ENCODE data around the gene ERCC4.

ERCC4 gene

DNA sequence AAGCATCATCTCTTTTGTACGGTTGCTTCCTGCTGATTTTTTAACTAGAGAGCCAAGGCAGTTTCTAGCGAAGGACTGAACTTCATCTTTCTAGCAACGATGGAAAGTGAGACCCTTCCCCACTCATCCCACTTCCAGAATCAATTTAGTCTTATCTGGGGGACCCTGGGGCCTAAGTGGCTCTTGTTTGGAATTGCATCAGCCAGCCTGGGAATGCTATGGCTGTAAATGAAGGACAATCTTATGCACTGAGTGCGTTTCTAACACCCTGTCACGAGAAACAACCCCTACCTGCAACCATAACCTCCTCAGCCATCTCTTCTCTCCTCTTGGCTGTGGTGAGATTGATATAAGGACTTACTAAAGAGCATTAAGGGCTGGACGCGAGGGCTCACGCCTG lies 64.8 kb downstream of the ERCC4 start:
- TF ChIP-seq, protein P1, sequence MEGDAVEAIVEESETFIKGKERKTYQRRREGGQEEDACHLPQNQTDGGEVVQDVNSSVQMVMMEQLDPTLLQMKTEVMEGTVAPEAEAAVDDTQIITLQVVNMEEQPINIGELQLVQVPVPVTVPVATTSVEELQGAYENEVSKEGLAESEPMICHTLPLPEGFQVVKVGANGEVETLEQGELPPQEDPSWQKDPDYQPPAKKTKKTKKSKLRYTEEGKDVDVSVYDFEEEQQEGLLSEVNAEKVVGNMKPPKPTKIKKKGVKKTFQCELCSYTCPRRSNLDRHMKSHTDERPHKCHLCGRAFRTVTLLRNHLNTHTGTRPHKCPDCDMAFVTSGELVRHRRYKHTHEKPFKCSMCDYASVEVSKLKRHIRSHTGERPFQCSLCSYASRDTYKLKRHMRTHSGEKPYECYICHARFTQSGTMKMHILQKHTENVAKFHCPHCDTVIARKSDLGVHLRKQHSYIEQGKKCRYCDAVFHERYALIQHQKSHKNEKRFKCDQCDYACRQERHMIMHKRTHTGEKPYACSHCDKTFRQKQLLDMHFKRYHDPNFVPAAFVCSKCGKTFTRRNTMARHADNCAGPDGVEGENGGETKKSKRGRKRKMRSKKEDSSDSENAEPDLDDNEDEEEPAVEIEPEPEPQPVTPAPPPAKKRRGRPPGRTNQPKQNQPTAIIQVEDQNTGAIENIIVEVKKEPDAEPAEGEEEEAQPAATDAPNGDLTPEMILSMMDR (IDR thresholded peaks at IDR 0.05; ENCODE audit: low read depth, low read length) = no peak
- TF ChIP-seq EZH2phosphoT487 (IDR thresholded peaks at IDR 0.05; ENCODE audit: low read depth) = no peak

DNA sequence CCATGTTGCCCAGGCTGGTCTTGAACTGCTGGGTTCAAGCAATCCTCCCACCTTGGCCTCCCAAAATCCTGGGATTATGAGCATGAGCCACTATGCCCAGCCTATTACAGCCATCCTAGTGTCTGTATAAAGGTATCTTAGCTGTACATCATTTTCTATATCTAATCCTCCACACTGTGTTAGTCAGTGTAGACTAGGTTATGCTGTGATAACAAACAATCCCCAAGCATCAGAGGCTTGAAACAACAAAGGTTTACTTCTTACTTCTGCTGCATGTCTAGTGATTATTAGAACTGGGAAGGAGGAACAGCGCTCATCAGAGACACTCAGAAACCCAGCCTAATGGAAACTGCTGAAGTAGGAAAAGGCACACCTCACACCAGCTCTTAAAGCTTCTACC lies 68.1 kb downstream of the ERCC4 start:
- no peak overlapping the region for H3K9ac ChIP-seq (ENCODE audit: low read length)

More for the DNA sequence above, 64.8 kb downstream of the ERCC4 start:
- Histone ChIP-seq H2AFZ (ENCODE audit: low read depth, low read length) (no peak overlapping the region), H3K79me2 (ENCODE audit: low read length) (no peaks in the 10 kb centered on the region), H3K27me3 (ENCODE audit: low read depth, low read length) (no peaks in the 10 kb centered on the region), H3K4me1 (ENCODE audit: low read length) (no peaks in the 10 kb centered on the region), H3K27ac (ENCODE audit: low read length) (no peak overlapping the region), H3K9ac (ENCODE audit: low read length) (no peak overlapping the region), H3K4me3 (ENCODE audit: low read length) (no peak overlapping the region), H3K36me3 (replicated peaks; ENCODE audit: low read depth, low read length) (peaks cover 4% of the 10 kb centered on the region), H4K20me1 (ENCODE audit: insufficient read depth, low read length) (no peaks in the 10 kb centered on the region), H3K9me3 (ENCODE audit: insufficient read depth, low read length) (no peaks in the 10 kb centered on the region), H3K4me2 (ENCODE audit: low read length) (no peak overlapping the region)

DNA sequence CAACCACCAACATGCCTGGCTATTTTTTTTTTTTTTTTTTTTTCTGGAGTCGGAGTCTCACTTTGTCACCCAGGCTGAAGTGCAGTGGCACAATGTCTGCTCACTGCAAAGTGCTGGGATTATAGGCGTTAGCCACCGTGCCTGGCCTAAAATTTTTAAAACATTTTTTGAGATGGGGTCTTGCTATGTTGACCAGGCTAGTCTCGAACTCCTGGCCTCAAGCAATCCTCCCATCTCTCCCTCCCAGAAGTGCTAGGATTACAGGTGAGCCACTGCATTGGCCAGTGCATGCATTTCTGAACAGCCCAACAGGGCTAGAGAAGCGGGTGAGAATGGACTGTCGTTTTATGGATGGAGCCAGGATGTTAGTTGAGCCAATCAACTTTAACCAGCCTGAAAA lies 72.4 kb downstream of the ERCC4 start:
- Histone ChIP-seq H3K9me3 (ENCODE audit: insufficient read depth, low read length) (no peaks in the 10 kb centered on the region), H4K20me1 (ENCODE audit: insufficient read depth, low read length) (no peaks in the 10 kb centered on the region), H3K4me1 (ENCODE audit: low read length) (peaks cover 16% of the 10 kb centered on the region), H3K36me3 (replicated peaks; ENCODE audit: low read depth, low read length) (no peaks in the 10 kb centered on the region), H3K4me2 (ENCODE audit: low read length) (no peak overlapping the region), H3K9ac (ENCODE audit: low read length) (no peak overlapping the region), H3K4me3 (ENCODE audit: low read length) (no peak overlapping the region), H3K27me3 (ENCODE audit: low read depth, low read length) (no peaks in the 10 kb centered on the region), H3K79me2 (ENCODE audit: low read length) (no peaks in the 10 kb centered on the region), H3K27ac (ENCODE audit: low read length) (no peak overlapping the region), H2AFZ (ENCODE audit: low read depth, low read length) (no peak overlapping the region)
- TF ChIP-seq, protein P1 (IDR thresholded peaks at IDR 0.05; ENCODE audit: low read depth, low read length) = no peak
- no peak for TF ChIP-seq EZH2phosphoT487 (IDR thresholded peaks at IDR 0.05; ENCODE audit: low read depth)

More for the DNA sequence above, 68.1 kb downstream of the ERCC4 start:
- Histone ChIP-seq H3K4me3 (ENCODE audit: low read length) (no peak overlapping the region), H3K27ac (ENCODE audit: low read length) (no peak overlapping the region), H3K9me3 (ENCODE audit: insufficient read depth, low read length) (no peaks in the 10 kb centered on the region), H3K36me3 (replicated peaks; ENCODE audit: low read depth, low read length) (no peaks in the 10 kb centered on the region), H4K20me1 (ENCODE audit: insufficient read depth, low read length) (no peaks in the 10 kb centered on the region), H2AFZ (ENCODE audit: low read depth, low read length) (no peak overlapping the region), H3K27me3 (ENCODE audit: low read depth, low read length) (no peaks in the 10 kb centered on the region), H3K4me1 (ENCODE audit: low read length) (peaks cover 8% of the 10 kb centered on the region), H3K4me2 (ENCODE audit: low read length) (no peak overlapping the region), H3K79me2 (ENCODE audit: low read length) (no peaks in the 10 kb centered on the region)
- TF ChIP-seq EZH2phosphoT487 (IDR thresholded peaks at IDR 0.05; ENCODE audit: low read depth) = no peak
- TF ChIP-seq, protein P1 (IDR thresholded peaks at IDR 0.05; ENCODE audit: low read depth, low read length) = no peak

DNA sequence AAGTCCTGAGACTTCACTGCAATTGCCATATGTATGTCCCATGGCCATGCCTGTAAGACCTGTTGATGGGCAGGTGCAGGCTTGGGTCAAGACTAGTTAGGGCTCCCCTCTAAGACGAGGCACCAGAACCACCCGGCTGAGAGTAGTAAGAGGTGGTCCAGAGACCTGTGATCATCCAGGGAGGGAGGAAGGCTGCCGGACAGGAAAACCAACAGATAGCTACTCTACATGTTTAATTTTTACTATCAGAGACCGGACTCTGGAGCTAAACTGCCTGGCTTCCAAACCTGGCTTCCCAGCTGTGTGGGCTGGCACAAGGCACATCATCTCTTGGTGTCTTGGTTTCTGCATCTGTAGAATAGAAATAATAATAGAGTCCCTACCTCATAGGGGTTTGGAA lies 73.0 kb downstream of the ERCC4 start:
- Histone ChIP-seq H3K9ac (ENCODE audit: low read length) (no peak overlapping the region), H3K4me3 (ENCODE audit: low read length) (no peak overlapping the region), H4K20me1 (ENCODE audit: insufficient read depth, low read length) (no peaks in the 10 kb centered on the region), H3K4me2 (ENCODE audit: low read length) (no peak overlapping the region), H3K36me3 (replicated peaks; ENCODE audit: low read depth, low read length) (no peaks in the 10 kb centered on the region), H3K27me3 (ENCODE audit: low read depth, low read length) (no peaks in the 10 kb centered on the region), H2AFZ (ENCODE audit: low read depth, low read length) (no peak overlapping the region), H3K9me3 (ENCODE audit: insufficient read depth, low read length) (no peaks in the 10 kb centered on the region), H3K79me2 (ENCODE audit: low read length) (no peaks in the 10 kb centered on the region), H3K27ac (ENCODE audit: low read length) (no peak overlapping the region), H3K4me1 (ENCODE audit: low read length) (peaks cover 22% of the 10 kb centered on the region)
- TF ChIP-seq, protein P1 (IDR thresholded peaks at IDR 0.05; ENCODE audit: low read depth, low read length) = no peak

All from OCI-LY3 (cell line).